H9 (cell line): ENCODE results near the gene STH. TPM values are rescaled to one million over a fixed set of nuclear protein-coding genes. Genes with fewer than 3 reads are reported as not detected.

Experiments
- DNase-seq: peaks from one replicate; pipeline ENCODE4 v3.0.0-alpha.2; 2017
- H2AFZ ChIP-seq: one replicate; pipeline ENCODE4 v1.6.1; 2013; ENCODE audit warnings: mild to moderate bottlenecking, low read length, control low read depth, moderate library complexity
- H2AK5ac ChIP-seq: 2 replicates; pipeline ENCODE4 v1.6.1; 2013; ENCODE audit warnings: low read length, control low read depth, mixed read lengths; ENCODE audit not compliant: insufficient read length
- H2BK120ac ChIP-seq: one replicate; pipeline ENCODE4 v1.6.1; 2013; ENCODE audit warnings: low read depth, mild to moderate bottlenecking, low read length, control low read depth, inconsistent platforms; ENCODE audit not compliant: poor library complexity, severe bottlenecking
- H2BK12ac ChIP-seq: 2 replicates; pipeline ENCODE4 v1.6.1; 2013; ENCODE audit warnings: low read length, control low read depth, mixed read lengths, low read depth; ENCODE audit not compliant: insufficient read length
- H2BK15ac ChIP-seq: 2 replicates; pipeline ENCODE4 v1.6.1; 2013; ENCODE audit warnings: low read depth, low read length, control low read depth
- H2BK20ac ChIP-seq: one replicate; pipeline ENCODE4 v1.6.1; 2013; ENCODE audit warnings: low read depth, mild to moderate bottlenecking, low read length, control low read depth, inconsistent platforms; ENCODE audit not compliant: poor library complexity, severe bottlenecking
- H2BK5ac ChIP-seq: 2 replicates; pipeline ENCODE4 v1.6.1; 2013; ENCODE audit warnings: low read length, control low read depth, mixed read lengths; ENCODE audit not compliant: insufficient read length
- H3K14ac ChIP-seq: 2 replicates; pipeline ENCODE4 v1.6.1; 2013; ENCODE audit warnings: low read length, control low read depth; ENCODE audit not compliant: insufficient read depth
- H3K18ac ChIP-seq: 2 replicates; pipeline ENCODE4 v1.6.1; 2013; ENCODE audit warnings: low read depth, mild to moderate bottlenecking, mixed read lengths, low read length, control low read depth; ENCODE audit not compliant: insufficient read length
- H3K23ac ChIP-seq: 2 replicates; pipeline ENCODE4 v1.6.1; 2013; ENCODE audit warnings: low read length, control low read depth, mixed read lengths, low read depth; ENCODE audit not compliant: insufficient read length
- H3K23me2 ChIP-seq: 2 replicates; pipeline ENCODE4 v1.6.1; 2013; ENCODE audit warnings: low read depth, mild to moderate bottlenecking, mixed read lengths, low read length, control low read depth; ENCODE audit not compliant: insufficient read length, poor library complexity, severe bottlenecking
- H3K27ac ChIP-seq: 2 replicates; pipeline ENCODE4 v1.5.1; 2013; ENCODE audit warnings: low read length, control low read depth, mixed read lengths, low read depth; ENCODE audit not compliant: insufficient read length
- H3K27me3 ChIP-seq: 2 replicates; pipeline ENCODE4 v1.6.1; 2013; ENCODE audit warnings: low read length, control low read depth, inconsistent platforms; ENCODE audit not compliant: insufficient read depth
- H3K4ac ChIP-seq: 2 replicates; pipeline ENCODE4 v1.6.1; 2013; ENCODE audit warnings: low read depth, mild to moderate bottlenecking, control low read depth, inconsistent platforms, low read length, moderate library complexity
- H3K4me1 ChIP-seq: 2 replicates; pipeline ENCODE4 v1.6.1; 2013; ENCODE audit warnings: low read length, control low read depth, inconsistent platforms; ENCODE audit not compliant: insufficient read depth
- H3K4me2 ChIP-seq: 2 replicates; pipeline ENCODE4 v1.6.1; 2013; ENCODE audit warnings: low read length, control low read depth, mixed read lengths; ENCODE audit not compliant: insufficient read length, insufficient read depth
- H3K56ac ChIP-seq: 2 replicates; pipeline ENCODE4 v1.6.1; 2013; ENCODE audit warnings: low read depth, mild to moderate bottlenecking, mixed read lengths, low read length, control low read depth; ENCODE audit not compliant: insufficient read length
- H3K79me1 ChIP-seq: 2 replicates; pipeline ENCODE4 v1.6.1; 2013; ENCODE audit warnings: low read depth, mild to moderate bottlenecking, moderate library complexity, low read length, control low read depth, inconsistent platforms; ENCODE audit not compliant: insufficient read depth, poor library complexity, severe bottlenecking
- H3K79me2 ChIP-seq: 2 replicates; pipeline ENCODE4 v1.6.1; 2013; ENCODE audit warnings: low read length, control low read depth, inconsistent platforms; ENCODE audit not compliant: insufficient read depth
- H3K9ac ChIP-seq: 2 replicates; pipeline ENCODE4 v1.6.1; 2013; ENCODE audit warnings: low read length, control low read depth, mixed read lengths; ENCODE audit not compliant: insufficient read length; ENCODE audit errors: extremely low read depth
- H3K9me3 ChIP-seq: one replicate; pipeline ENCODE4 v1.6.1; 2013; ENCODE audit warnings: low read depth, low read length, inconsistent platforms; ENCODE audit not compliant: control insufficient read depth
- H3T11ph ChIP-seq: one replicate; pipeline ENCODE4 v1.6.1; 2013; ENCODE audit warnings: mild to moderate bottlenecking, low read length, control low read depth, inconsistent platforms
- H4K20me1 ChIP-seq: one replicate; pipeline ENCODE4 v1.6.1; 2013; ENCODE audit not compliant: control insufficient read depth, insufficient read length, insufficient read depth
- H4K5ac ChIP-seq: 2 replicates; pipeline ENCODE4 v1.6.1; 2013; ENCODE audit warnings: low read depth, mild to moderate bottlenecking, mixed read lengths, low read length, control low read depth; ENCODE audit not compliant: insufficient read length
- H4K8ac ChIP-seq: replicated peaks from 2 replicates; pipeline ENCODE4 v1.6.1; 2013; ENCODE audit warnings: low read length, control low read depth, mixed read lengths, low read depth; ENCODE audit not compliant: insufficient read length
- H4K91ac ChIP-seq: 2 replicates; pipeline ENCODE4 v1.6.1; 2013; ENCODE audit warnings: low read depth, mild to moderate bottlenecking, moderate library complexity, mixed read lengths, low read length, control low read depth; ENCODE audit not compliant: insufficient read length
- H3K27ac Mint-ChIP-seq, 3 experiments: 2 replicates in 2 of 3; 3 replicates in 1 of 3; pipeline ENCODE4 v1.8.0; 2020 to 2021; ENCODE audit warnings: mixed read lengths in 3 of 3, mild to moderate bottlenecking in 1 of 3, moderate library complexity in 1 of 3
- H3K27me3 Mint-ChIP-seq: 2 replicates; pipeline ENCODE4 v1.8.0; 2021; ENCODE audit warnings: low read depth, mild to moderate bottlenecking, moderate library complexity, mixed read lengths
- H3K36me3 Mint-ChIP-seq, 3 experiments: 2 replicates in 2 of 3; 3 replicates in 1 of 3; pipeline ENCODE4 v1.8.0; 2020 to 2021; ENCODE audit warnings: low read depth in 3 of 3, mixed read lengths in 3 of 3; ENCODE audit not compliant: insufficient read depth in 1 of 3
- H3K4me1 Mint-ChIP-seq, 2 experiments: 2 replicates each; pipeline ENCODE4 v1.8.0; 2020; ENCODE audit warnings: mixed read lengths in 2 of 2
- H3K4me3 Mint-ChIP-seq, 2 experiments: 2 replicates in 1 of 2; 3 replicates in 1 of 2; pipeline ENCODE4 v1.8.0; 2020 to 2021; ENCODE audit warnings: mild to moderate bottlenecking in 2 of 2, mixed read lengths in 2 of 2, moderate library complexity in 1 of 2
- H3K9me3 Mint-ChIP-seq, 2 experiments: 2 replicates in 1 of 2; 3 replicates in 1 of 2; pipeline ENCODE4 v1.8.0; 2020; ENCODE audit warnings: mild to moderate bottlenecking in 2 of 2, mixed read lengths in 2 of 2, moderate library complexity in 1 of 2
- WGBS: extraction: QIAGEN DNeasy Blood & Tissue Kit; methylation state at CpG from one replicate; pipeline ENCODE4 v1.1.7; 2013; ENCODE audit warnings: missing lambda C conversion rate, low lambda C conversion rate, mixed read lengths; ENCODE audit not compliant: insufficient read length; ENCODE audit errors: extremely low coverage; 5-methylcytosine and 5-hydroxymethylcytosine counted together
- total RNA-seq: library from RNA; stranded (reverse); gene quantifications from 2 replicates; pipeline ENCODE4 v1.2.1, GENCODE V29; 2021
- TF ChIP-seq, protein P1 (sequence below): fragments of 200-600 bp; sonication (generic); conservative IDR thresholded peaks from 3 replicates; pipeline ENCODE4 v1.8.0; 2021; ENCODE audit warnings: antibody characterized with exemption, mild to moderate bottlenecking

The STH gene
- total RNA-seq, 1 experiment from 2014 or later: not detected

DNA sequence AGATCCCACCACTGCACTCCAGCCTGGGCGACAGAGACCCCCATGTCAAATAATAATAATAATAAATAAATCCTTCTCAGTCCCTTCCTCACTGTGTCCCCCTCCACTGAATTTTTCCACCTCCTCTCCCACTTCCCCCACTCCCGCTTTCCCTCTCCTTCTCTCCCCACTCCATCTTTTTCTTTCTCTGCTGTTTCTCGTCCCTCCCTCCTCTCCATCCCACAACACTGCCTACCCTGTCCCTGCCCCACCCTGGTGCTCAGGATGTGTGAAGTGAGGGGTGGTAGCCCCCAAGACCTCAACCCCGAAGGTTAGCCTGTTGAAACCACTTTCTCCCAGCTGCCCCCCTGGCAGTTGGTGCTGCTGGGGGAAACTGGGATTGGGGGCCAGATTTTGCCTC lies 34.4 kb upstream of the STH start:
- Histone ChIP-seq H4K8ac (no peak overlapping the region), H3K18ac (no peak overlapping the region), H2BK12ac (no peak overlapping the region), H3K23me2 (no peaks in the 10 kb centered on the region), H3K27me3 (no peaks in the 10 kb centered on the region), H3K56ac (no peak overlapping the region), H2AFZ (no peak overlapping the region), H3T11ph (no peak overlapping the region), H3K4me2 (no peak overlapping the region), H3K9ac (no peak overlapping the region), H2BK120ac (no peak overlapping the region), H3K79me1 (no peaks in the 10 kb centered on the region), H3K9me3 (no peaks in the 10 kb centered on the region), H2BK5ac (no peak overlapping the region), H2BK20ac (no peak overlapping the region), H3K4ac (no peak overlapping the region), H4K91ac (no peak overlapping the region), H2AK5ac (no peak overlapping the region), H3K27ac (no peak overlapping the region), H3K79me2 (no peaks in the 10 kb centered on the region), H3K23ac (no peak overlapping the region), H4K5ac (no peak overlapping the region), H3K14ac (no peak overlapping the region), H4K20me1 (no peaks in the 10 kb centered on the region), H3K4me1 (no peaks in the 10 kb centered on the region), H2BK15ac (no peak overlapping the region)
- WGBS: 100% methylated on average over 2 of the region's 4 CpGs
- Mint-ChIP-seq H3K9me3 (no peaks in the 10 kb centered on the region; a peak in 1 of 5 replicates), H3K27ac (no peak overlapping the region), H3K36me3 (no peaks in the 10 kb centered on the region), H3K4me1 (peaks cover 0 to 4% of the 10 kb centered on the region in 2 experiments; a peak in 1 of 4 replicates), H3K4me3 (no peak overlapping the region), H3K27me3 (peaks cover 25% of the 10 kb centered on the region)
- DNase-seq: no peak
- TF ChIP-seq, protein P1, sequence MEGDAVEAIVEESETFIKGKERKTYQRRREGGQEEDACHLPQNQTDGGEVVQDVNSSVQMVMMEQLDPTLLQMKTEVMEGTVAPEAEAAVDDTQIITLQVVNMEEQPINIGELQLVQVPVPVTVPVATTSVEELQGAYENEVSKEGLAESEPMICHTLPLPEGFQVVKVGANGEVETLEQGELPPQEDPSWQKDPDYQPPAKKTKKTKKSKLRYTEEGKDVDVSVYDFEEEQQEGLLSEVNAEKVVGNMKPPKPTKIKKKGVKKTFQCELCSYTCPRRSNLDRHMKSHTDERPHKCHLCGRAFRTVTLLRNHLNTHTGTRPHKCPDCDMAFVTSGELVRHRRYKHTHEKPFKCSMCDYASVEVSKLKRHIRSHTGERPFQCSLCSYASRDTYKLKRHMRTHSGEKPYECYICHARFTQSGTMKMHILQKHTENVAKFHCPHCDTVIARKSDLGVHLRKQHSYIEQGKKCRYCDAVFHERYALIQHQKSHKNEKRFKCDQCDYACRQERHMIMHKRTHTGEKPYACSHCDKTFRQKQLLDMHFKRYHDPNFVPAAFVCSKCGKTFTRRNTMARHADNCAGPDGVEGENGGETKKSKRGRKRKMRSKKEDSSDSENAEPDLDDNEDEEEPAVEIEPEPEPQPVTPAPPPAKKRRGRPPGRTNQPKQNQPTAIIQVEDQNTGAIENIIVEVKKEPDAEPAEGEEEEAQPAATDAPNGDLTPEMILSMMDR: no peak
